ENCODE data around the gene ATAD1. TPM values are rescaled to one million over a fixed set of nuclear protein-coding genes. Genes with fewer than 3 reads are reported as not detected.

Gene ATAD1, protein sequence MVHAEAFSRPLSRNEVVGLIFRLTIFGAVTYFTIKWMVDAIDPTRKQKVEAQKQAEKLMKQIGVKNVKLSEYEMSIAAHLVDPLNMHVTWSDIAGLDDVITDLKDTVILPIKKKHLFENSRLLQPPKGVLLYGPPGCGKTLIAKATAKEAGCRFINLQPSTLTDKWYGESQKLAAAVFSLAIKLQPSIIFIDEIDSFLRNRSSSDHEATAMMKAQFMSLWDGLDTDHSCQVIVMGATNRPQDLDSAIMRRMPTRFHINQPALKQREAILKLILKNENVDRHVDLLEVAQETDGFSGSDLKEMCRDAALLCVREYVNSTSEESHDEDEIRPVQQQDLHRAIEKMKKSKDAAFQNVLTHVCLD
- 35.3 and 35.9 TPM in 2 replicates for total RNA-seq (2021; fragmentation: NEBNext Ultra II Directional; extraction: Animal tissue kit (Norgen Biotek cat#: 25700))
- 4.2 and 8.9 TPM in 2 replicates for polyA plus RNA-seq (2011; rRNA removed)
- 12.8 TPM for polyA plus RNA-seq (2011; cell fraction: cytosol; rRNA removed)
- polyA plus RNA-seq (2011; cell fraction: nucleus; rRNA removed) = 4.1 TPM
- polyA plus RNA-seq (2012, experiment 1 of 2) = 13.8 to 32.3 TPM (median 15.0 TPM) in 4 replicates
- polyA plus RNA-seq (2012, experiment 2 of 2) = 1.9 TPM
- polyA plus RNA-seq (2013, experiment 1 of 2) = 36.3 TPM
- polyA plus RNA-seq (2013, experiment 2 of 2) = 44.9 TPM
- 12.5 and 19.6 TPM in 2 replicates for polyA minus RNA-seq (2011; rRNA and poly(A)+ RNA removed)
- polyA minus RNA-seq (2011; cell fraction: cytosol; rRNA and poly(A)+ RNA removed) = 13.4 TPM
- 25.3 TPM for polyA minus RNA-seq (2011; cell fraction: nucleus; rRNA and poly(A)+ RNA removed)
- long read RNA-seq, experiment 1, full-length matches to known transcripts = 14 of 54 reads
- long read RNA-seq, experiment 1, partial matches to known transcripts = 22 of 54 reads
- long read RNA-seq, experiment 1, other reads (novel, unspliced or antisense) = 18 of 54 reads
- long read RNA-seq, experiment 2, full-length matches to known transcripts = 5 of 44 reads
- long read RNA-seq, experiment 2, partial matches to known transcripts = 2 of 44 reads
- long read RNA-seq, experiment 2, other reads (novel, unspliced or antisense) = 37 of 44 reads

DNA sequence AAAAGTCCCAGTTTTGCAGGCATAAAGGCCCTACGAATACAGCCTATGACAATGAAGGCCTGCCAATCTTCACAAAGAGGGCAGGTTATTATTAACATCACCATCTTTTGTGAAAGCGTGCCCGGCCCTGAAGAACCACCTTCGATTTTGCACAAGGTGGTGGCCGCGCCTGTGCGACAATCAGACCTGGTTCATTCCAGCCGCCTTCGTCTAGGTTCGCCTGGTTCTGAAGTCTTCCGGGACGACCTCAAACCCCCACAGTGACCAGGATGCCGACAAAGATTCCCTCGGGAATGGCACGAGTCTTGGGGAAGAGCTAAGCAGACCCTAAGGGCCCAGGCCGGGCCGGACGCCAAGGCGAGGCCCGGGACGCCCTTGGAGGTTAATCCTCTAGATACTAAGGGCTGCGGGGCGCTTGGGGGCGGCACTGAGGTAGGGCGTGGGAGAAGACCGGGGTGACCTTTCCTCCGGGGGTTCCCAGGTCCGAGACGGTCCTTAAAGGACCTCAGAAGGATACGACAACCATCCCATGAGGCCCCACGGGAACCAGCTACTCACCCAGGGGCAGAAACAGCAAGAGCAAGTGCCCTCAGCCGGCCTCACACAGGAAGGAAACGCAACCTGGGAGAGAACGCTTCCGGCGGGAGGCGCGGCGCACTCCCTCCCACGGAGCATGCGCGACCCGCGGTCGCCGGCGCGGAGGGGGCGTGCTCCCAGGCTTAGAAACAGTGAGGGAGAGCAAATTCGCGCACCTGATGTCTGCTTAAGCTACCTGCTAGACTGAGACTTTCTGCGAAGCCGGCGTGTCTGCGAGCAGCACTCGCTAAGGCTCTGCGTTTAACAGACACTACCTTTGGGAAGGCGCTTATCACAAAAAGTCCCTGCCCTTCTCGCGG lies at the start of gene ATAD1:
TSS of gene ATAD1 (minus strand) at position 618 of the 896 bp plus-strand sequence. CDS start 3,627 bp downstream, outside the sequence.
- no peaks in the 10 kb centered on the region for H3K9me3 ChIP-seq (ENCODE audit: insufficient read depth in 2 of 2, low read depth in 1 of 2, low read length in 1 of 2)
- DNase-seq (ENCODE audit: low read depth in 1 of 2, low spot score in 2 of 2) = peak; percentile 59 to 86
- H2BK120ac ChIP-seq (replicated peaks; ENCODE audit: low read depth, low read length) = no peak within 1 kb of the TSS
- no peaks in the 10 kb centered on the region for H3K27me3 ChIP-seq (replicated peaks in 1 of 4; ENCODE audit: control insufficient read depth in 3 of 4, extremely low read depth in 1 of 4, insufficient read depth in 3 of 4, low read length in 3 of 4)
- peaks cover 0 to 3% (median 0%) of the 10 kb centered on the region in 4 experiments; a peak in 2 of 7 replicates for H3K4me1 ChIP-seq (replicated peaks in 1 of 4; ENCODE audit: control insufficient read depth in 3 of 4, insufficient read depth in 4 of 4, low read length in 3 of 4)
- peak within 1 kb of the TSS; percentile 74 to 94 (median 82) for H3K9ac ChIP-seq (replicated peaks in 1 of 4; ENCODE audit: extremely low read depth in 1 of 4, low read depth in 3 of 4, low read length in 3 of 4)
- peak within 1 kb of the TSS; percentile 66; the same call in 1 of the 2 replicates for H2BK15ac ChIP-seq (ENCODE audit: low read length)
- peaks cover 8% of the 10 kb centered on the region for H3K23me2 ChIP-seq (ENCODE audit: low read depth, low read length)
- peak within 1 kb of the TSS; percentile 74 for H2BK5ac ChIP-seq (ENCODE audit: low read depth, low read length)
- H2AFZ ChIP-seq (ENCODE audit: low read length) = peak within 1 kb of the TSS; percentile 96
- H3K4me2 ChIP-seq (ENCODE audit: insufficient read depth in 1 of 2, low read depth in 2 of 2, low read length in 2 of 2) = peak within 1 kb of the TSS; percentile 89 to 91
- 1% methylated on average over 55 of the region's 60 CpGs; no CpG with 5 or more reads in 1 of the 2 experiments for WGBS, 2 experiments (ENCODE audit: extremely low coverage in 1 of 2, insufficient coverage in 1 of 2, insufficient read length in 1 of 2, insufficient replicate concordance in 2 of 2, low coverage in 1 of 2, low lambda C conversion rate in 2 of 2, missing lambda C conversion rate in 1 of 2)
- peak within 1 kb of the TSS; percentile 25 for H4K91ac ChIP-seq (replicated peaks; ENCODE audit: insufficient read length, low read length)
- no peak within 1 kb of the TSS for H3K23ac ChIP-seq (ENCODE audit: insufficient read length)
- 0 out of 2 replicates have a peak within 1 kb of the TSS, but pooled peaks have one; percentile 9 for H2BK20ac ChIP-seq (ENCODE audit: low read length)
- no peak within 1 kb of the TSS for H3K14ac ChIP-seq (ENCODE audit: insufficient read length)
- H3K36me3 ChIP-seq (ENCODE audit: control insufficient read depth in 2 of 4, insufficient read depth in 4 of 4, low read length in 3 of 4) = peaks cover 0 to 14% (median 0%) of the 10 kb centered on the region in 4 experiments; a peak in 1 of 8 replicates
- peak within 1 kb of the TSS; percentile 64; the same call in 1 of the 2 replicates for H4K8ac ChIP-seq (ENCODE audit: extremely low read depth, insufficient read depth, low read length)
- H3K79me2 ChIP-seq (ENCODE audit: control insufficient read depth in 1 of 2, insufficient read depth in 2 of 2, low read length in 2 of 2) = peaks cover 10 to 48% of the 10 kb centered on the region in 2 experiments
- no peak within 1 kb of the TSS for H3K4ac ChIP-seq (replicated peaks; ENCODE audit: insufficient read length, low read depth, low read length)
- H2BK12ac ChIP-seq (ENCODE audit: low read depth, low read length) = 0 out of 2 replicates have a peak within 1 kb of the TSS, but pooled peaks have one; percentile 22
- H3K79me1 ChIP-seq (ENCODE audit: low read depth, low read length) = no peaks in the 10 kb centered on the region
- ChIA-PET CTCF (ENCODE audit: partially characterized antibody) (interaction anchor here (0.6 to 2.1 kb wide), 9 partner anchors 10 to 879 kb away, joined by 3 to 9 read pairs (median 4); partner anchors contain the start of genes KLLN and PTEN), POLR2A (ENCODE audit: partially characterized antibody) (interaction anchor here (0.6 to 2.6 kb wide), 12 partner anchors 16 to 733 kb away, joined by 3 to 24 read pairs (median 3); partner anchors contain the start of genes KLLN and PTEN)
- H2AK5ac ChIP-seq (ENCODE audit: low read depth, low read length) = no peak within 1 kb of the TSS
- FAIRE-seq = no peak
- no peaks in the 10 kb centered on the region for H4K20me1 ChIP-seq (replicated peaks in 1 of 2; ENCODE audit: control insufficient read depth in 1 of 2, insufficient read depth in 2 of 2, low read length in 2 of 2)
- peak within 1 kb of the TSS; percentile 83 for H3K27ac ChIP-seq (ENCODE audit: low read depth, low read length)
- peak within 1 kb of the TSS; percentile 44 for H4K5ac ChIP-seq (ENCODE audit: insufficient read length, low read depth, low read length)
- peak within 1 kb of the TSS; percentile 78 for H3K18ac ChIP-seq (ENCODE audit: extremely low read depth, low read length)
- H3K4me3 ChIP-seq (ENCODE audit: extremely low read depth in 1 of 4, insufficient read depth in 2 of 4, low read depth in 3 of 4, low read length in 4 of 4) = peak within 1 kb of the TSS; percentile 78 to 85 (median 82)
- peak within 1 kb of the TSS; percentile 43 for H3K56ac ChIP-seq (replicated peaks; ENCODE audit: insufficient read length, low read depth, low read length)
- TF ChIP-seq GABPA (IDR thresholded peaks at IDR 0.05; ENCODE audit: borderline replicate concordance, insufficient read depth, low read length) (no peak), NRF1 (IDR thresholded peaks at IDR 0.05; ENCODE audit: low read depth, low read length) (peak; percentile 71), ZNF274 (IDR thresholded peaks at IDR 0.05; ENCODE audit: borderline replicate concordance, extremely low read depth, low read length) (no peak), CREB1 (IDR thresholded peaks at IDR 0.05) (peak; percentile 30), EGR1 (IDR thresholded peaks at IDR 0.05; ENCODE audit: borderline replicate concordance, low read depth, low read length) (0 out of 2 replicates have a peak, but pooled peaks have one; percentile 11), POLR2A (IDR thresholded peaks at IDR 0.05; ENCODE audit: control extremely low read depth in 1 of 2, low read depth in 2 of 2, low read length in 2 of 2) (peak; percentile 82 to 89)

All from H1 (cell line).